Spinal cord (tissue), 10 donors: ENCODE results near the gene PTPRG. TPM values are rescaled to one million over a fixed set of nuclear protein-coding genes. Genes with fewer than 3 reads are reported as not detected.

Experiments
- DNase-seq, 6 donors: peaks; one replicate each; pipeline versions ENCODE4 v3.0.0 to v3.0.0-alpha.2; 2013 to 2015; ENCODE audit warnings: low spot score in 6 of 6, low read depth in 4 of 6
- H3K27ac ChIP-seq: one replicate; pipeline ENCODE4 v1.5.1; 2013; ENCODE audit warnings: low read depth, low read length, control low read depth
- H3K27me3 ChIP-seq: one replicate; pipeline ENCODE4 v1.6.1; 2013; ENCODE audit warnings: low read length; ENCODE audit not compliant: control insufficient read depth, insufficient read depth
- H3K36me3 ChIP-seq: one replicate; pipeline ENCODE4 v1.6.1; 2013; ENCODE audit warnings: low read length; ENCODE audit not compliant: control insufficient read depth, insufficient read depth
- H3K4me1 ChIP-seq: one replicate; pipeline ENCODE4 v1.6.1; 2013; ENCODE audit warnings: low read length; ENCODE audit not compliant: control insufficient read depth, insufficient read depth
- H3K4me3 ChIP-seq: one replicate; pipeline ENCODE4 v1.5.1; 2013; ENCODE audit warnings: low read depth, low read length, control low read depth
- H3K9me3 ChIP-seq: one replicate; pipeline ENCODE4 v1.6.1; 2013; ENCODE audit warnings: low read length; ENCODE audit not compliant: control insufficient read depth, insufficient read depth
- WGBS: methylation state at CpG from one replicate; pipeline ENCODE4 v1.1.5; 2013; ENCODE audit warnings: missing lambda C conversion rate; ENCODE audit not compliant: insufficient coverage; 5-methylcytosine and 5-hydroxymethylcytosine counted together
- long read RNA-seq, 4 donors: transcript quantifications; one replicate each; lab custom pipeline, GENCODE V29; 2026
- polyA plus RNA-seq, 2 donors: library from polyadenylated mRNA; unstranded; fragments of 120-200 nt; gene quantifications; one replicate each; pipeline ENCODE4 v1.2.1, GENCODE V29; 2013; ENCODE audit not compliant: insufficient read length in 2 of 2
- total RNA-seq, 2 donors: library from RNA; depleted of rRNA in 1 of 2; stranded (reverse); fragments of 120-200 nt in 1 of 2; fragments of >200 nt in 1 of 2; gene quantifications; one replicate each; pipeline versions ENCODE4 v1.2.3 to v1.2.4, GENCODE V29; 2013 to 2014
- donor health status: healthy.

The PTPRG gene
- 100 to 1,000 TPM in 1 of 2 donors, 10 to 100 TPM in 1; 65.5 to 106 TPM for total RNA-seq
- polyA plus RNA-seq = 10 to 100 TPM; 29.2 to 54.9 TPM
- long read RNA-seq, donor 1 = 0 reads
- long read RNA-seq, donor 2 = 0 reads
- long read RNA-seq, donor 3, partial matches to known transcripts = 0 of 1 reads
- long read RNA-seq, donor 3, other reads (novel, unspliced or antisense) = 0 of 1 reads
- long read RNA-seq, donor 4, partial matches to known transcripts = 0 of 1 reads
- long read RNA-seq, donor 4, other reads (novel, unspliced or antisense) = 0 of 1 reads

DNA sequence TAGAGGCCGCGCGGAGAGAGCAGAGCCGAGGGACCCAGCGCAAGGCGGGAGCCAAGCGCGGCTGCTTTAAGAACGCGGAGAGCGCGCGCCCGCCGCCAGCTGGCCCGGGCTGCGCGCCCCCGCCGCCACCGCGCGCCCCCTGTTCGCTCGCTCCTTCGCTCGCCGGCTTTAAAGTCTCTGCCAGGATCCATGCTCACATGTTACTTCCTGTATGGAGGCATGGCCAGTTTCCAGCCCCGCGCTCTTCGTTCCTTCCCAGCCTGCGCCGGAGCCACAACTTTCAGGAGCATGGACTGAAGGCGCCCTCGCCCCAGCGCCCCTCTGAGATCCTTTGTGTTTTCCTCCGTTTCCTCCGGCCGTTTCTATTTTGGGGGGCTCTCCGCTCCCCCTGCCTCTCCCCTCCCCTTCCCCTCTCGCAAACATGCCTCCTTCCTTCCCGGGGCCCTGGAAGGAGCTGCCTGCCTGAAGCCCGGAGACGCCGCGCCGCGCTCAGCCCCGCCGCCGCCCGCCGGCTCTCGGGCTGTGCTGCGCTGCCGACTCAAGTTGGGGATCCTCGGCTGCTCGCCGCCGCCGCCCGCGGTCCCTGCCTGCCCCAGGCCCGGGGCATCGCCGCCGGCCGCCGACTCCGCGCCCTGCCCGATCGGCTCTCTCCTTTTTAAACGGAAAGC is at the start of gene PTPRG:
PTPRG (plus strand) TSS at position 198 of the 668 bp plus-strand sequence. CDS start 717 bp downstream, outside the sequence.
- H3K4me1 ChIP-seq = peaks cover 29% of the 10 kb centered on the region
- WGBS = under 1% methylated on average over 74 of the region's 74 CpGs
- H3K27ac ChIP-seq = peak within 1 kb of the TSS; percentile 93
- H3K9me3 ChIP-seq = peaks cover 5% of the 10 kb centered on the region
- peak; percentile 87 to 98 (median 91) for DNase-seq
- no peaks in the 10 kb centered on the region for H3K36me3 ChIP-seq
- H3K4me3 ChIP-seq = peak within 1 kb of the TSS; percentile 70
- H3K27me3 ChIP-seq = no peaks in the 10 kb centered on the region

DNA sequence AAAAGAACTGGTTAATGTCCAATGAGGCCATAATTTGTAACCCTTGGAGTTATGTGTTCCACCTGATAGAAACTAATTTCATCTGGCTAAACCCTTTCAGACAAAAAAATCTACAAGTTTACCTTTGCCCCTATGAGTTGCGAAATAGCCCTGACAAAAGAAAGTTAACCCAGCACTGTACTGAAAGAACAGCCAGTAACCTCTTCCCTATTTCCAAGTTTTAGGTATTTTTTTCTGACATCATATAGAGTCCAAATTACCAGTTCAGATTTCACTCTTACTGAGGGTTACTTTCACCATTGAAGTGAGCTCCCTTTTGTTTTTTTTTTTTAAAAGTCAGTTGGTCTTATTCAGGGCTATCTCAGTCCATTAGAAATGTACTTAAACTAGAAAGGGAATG is 42.8 kb upstream of the PTPRG start:
- Histone ChIP-seq H3K36me3 (no peaks in the 10 kb centered on the region), H3K27me3 (no peaks in the 10 kb centered on the region), H3K27ac (no peak overlapping the region), H3K4me3 (no peak overlapping the region), H3K9me3 (no peaks in the 10 kb centered on the region), H3K4me1 (no peaks in the 10 kb centered on the region)
- DNase-seq = no peak
- WGBS = no CpG with 5 or more reads among the region's 1 CpG

DNA sequence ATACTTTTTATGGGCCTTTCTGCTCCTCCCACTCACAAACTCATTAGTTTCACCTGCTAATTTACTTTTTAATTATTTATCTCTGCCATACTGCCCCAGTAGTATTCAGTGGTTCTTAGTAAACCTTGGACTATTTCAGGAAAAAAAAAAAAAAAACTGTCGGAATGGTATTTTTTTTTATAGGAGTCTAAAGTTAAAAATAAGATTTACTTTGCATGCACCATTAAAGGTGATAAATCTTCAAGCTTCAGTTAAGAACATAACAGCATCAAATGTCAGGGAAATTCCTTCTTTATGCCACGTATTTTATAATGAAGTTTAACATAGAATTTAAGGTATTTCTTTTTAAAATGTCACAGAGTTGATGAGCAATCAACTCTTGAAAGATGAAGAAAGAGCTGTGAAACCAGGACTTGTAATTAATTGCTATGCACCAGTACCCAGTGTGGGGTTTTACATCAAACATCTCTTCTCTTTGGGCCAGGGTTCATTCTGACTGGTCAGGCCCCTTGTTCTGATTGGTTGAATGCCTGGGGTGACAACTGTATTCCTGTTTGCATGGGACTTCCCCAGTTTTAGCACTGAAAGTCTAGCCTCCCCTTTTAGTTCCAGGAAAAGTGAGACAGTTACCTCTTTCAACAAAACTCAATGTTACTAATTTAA is 40.3 kb upstream of the PTPRG start:
- no peak for DNase-seq
- no CpG with 5 or more reads among the region's 2 CpGs for WGBS
- Histone ChIP-seq H3K27me3 (no peaks in the 10 kb centered on the region), H3K4me3 (no peak overlapping the region), H3K36me3 (no peaks in the 10 kb centered on the region), H3K4me1 (no peaks in the 10 kb centered on the region), H3K27ac (no peak overlapping the region), H3K9me3 (no peaks in the 10 kb centered on the region)

DNA sequence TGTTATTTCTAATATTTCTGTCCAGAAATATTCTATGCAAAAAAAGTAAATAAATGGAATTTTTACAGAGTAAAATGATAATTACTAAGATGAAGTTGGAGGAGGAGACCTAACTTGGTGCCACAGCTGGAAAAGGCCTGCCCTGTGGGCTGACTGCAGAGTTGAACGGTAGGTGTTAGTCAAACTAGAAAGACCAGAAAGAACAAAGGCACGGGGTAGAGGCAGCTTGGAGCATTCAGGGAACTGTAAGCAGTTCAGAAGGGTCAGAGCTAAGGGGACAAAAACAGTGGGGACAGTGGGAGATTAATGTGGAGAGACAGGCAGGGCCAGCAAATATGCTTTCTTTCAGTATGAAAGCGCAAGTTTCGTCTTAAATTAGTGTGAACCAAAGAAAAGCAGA is 39.3 kb upstream of the PTPRG start:
- WGBS = 35% methylated on average over 2 of the region's 4 CpGs
- no peak overlapping the region for H3K27ac ChIP-seq

DNA sequence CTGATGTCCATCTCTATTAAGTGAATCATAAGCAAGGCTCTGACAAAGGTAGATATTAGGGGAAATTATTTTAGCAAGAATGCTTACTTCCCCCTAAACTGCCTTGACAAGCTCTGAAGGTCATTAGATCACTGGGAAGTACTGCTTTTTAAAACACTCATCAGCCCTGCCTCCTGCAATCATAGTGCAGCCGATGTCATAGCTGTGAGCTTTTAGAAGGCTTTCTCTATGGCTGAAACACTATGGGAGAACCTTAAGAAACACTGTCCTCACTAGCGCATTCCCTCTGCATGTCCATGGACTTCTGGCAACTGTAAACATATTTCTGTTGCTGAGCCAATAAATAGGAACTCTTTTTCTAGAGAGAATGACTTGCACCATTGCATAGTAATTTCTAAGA is 38.7 kb upstream of the PTPRG start:
- Histone ChIP-seq H3K4me3 (no peak overlapping the region), H3K27ac (no peak overlapping the region), H3K9me3 (no peaks in the 10 kb centered on the region), H3K27me3 (no peaks in the 10 kb centered on the region), H3K36me3 (no peaks in the 10 kb centered on the region), H3K4me1 (no peaks in the 10 kb centered on the region)
- no peak for DNase-seq
- 20% methylated on average over 1 of the region's 2 CpGs for WGBS

More for the DNA sequence above, 39.3 kb upstream of the PTPRG start:
- no peak overlapping the region for H3K4me3 ChIP-seq
- no peaks in the 10 kb centered on the region for H3K27me3 ChIP-seq
- no peak for DNase-seq
- H3K4me1 ChIP-seq = no peaks in the 10 kb centered on the region
- no peaks in the 10 kb centered on the region for H3K36me3 ChIP-seq
- no peaks in the 10 kb centered on the region for H3K9me3 ChIP-seq

DNA sequence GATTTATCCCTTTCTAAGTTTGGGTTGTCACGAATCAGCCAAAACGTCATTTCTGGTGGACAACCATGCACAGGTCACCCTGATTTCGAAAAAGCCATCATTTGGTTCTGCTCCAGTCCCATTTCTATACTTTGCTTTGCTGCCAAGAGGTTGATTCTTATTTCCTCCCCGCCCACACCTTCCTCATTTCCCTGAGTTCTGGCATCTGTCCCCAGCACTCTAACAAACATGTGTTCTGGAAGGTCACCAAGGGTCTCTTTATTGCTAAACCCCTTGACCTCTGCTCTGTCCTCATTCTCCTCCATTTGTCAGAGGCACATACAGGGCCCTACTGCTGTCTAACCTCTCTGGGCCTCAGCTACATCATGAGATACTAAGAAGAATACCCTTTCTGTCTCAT is 36.4 kb upstream of the PTPRG start:
- WGBS = 81% methylated on average over 4 of the region's 4 CpGs

DNA sequence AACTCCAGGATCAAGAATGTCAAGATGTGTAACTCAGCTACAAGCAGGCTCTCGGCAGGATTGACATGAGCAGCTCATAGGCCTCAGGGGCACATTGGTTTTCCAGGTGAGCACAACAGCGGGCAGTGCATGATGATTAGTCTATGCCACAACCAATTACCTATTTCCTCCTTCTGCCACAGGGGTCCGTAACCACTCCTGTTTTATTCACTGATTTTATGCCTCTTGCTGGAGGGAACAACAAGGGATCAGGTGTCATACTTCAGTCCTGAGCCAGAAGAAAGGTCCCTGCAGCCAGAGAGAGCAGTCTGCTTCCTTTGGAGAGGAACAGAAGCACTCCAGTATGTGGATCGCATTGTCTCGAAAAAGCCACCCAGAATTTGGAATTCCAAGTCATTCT is 35.1 kb upstream of the PTPRG start:
- no peak for DNase-seq
- WGBS = 92% methylated on average over 5 of the region's 5 CpGs
- no peaks in the 10 kb centered on the region for H3K4me1 ChIP-seq
- no peak overlapping the region for H3K4me3 ChIP-seq
- H3K36me3 ChIP-seq = no peaks in the 10 kb centered on the region
- no peaks in the 10 kb centered on the region for H3K9me3 ChIP-seq
- H3K27me3 ChIP-seq = no peaks in the 10 kb centered on the region
- H3K27ac ChIP-seq = no peak overlapping the region

More for the DNA sequence above, 36.4 kb upstream of the PTPRG start:
- Histone ChIP-seq H3K27ac (no peak overlapping the region), H3K9me3 (no peaks in the 10 kb centered on the region), H3K4me3 (no peak overlapping the region), H3K4me1 (no peaks in the 10 kb centered on the region), H3K27me3 (no peaks in the 10 kb centered on the region), H3K36me3 (no peaks in the 10 kb centered on the region)
- DNase-seq = no peak

DNA sequence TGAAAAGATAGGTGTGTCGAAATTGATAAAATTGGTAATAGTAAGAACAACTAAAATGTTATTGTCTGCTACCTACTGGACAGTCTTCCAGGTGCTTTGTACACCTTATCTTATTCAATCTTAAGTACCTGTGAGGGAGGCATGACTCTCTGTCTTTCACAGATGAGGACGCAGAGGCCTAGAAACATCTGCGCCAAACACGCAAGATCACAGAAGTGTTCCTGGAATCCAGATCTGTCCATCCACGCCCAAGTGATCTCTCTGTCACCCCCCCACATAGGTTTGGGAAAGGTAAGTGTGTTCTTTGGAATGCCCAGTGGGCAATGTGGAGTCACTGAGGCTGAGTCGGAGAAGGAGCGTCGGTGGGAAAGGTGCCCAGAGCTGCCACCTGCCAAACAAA is 34.4 kb upstream of the PTPRG start:
- no peak overlapping the region for H3K4me3 ChIP-seq
- H3K4me1 ChIP-seq = no peaks in the 10 kb centered on the region
- 100% methylated on average over 6 of the region's 8 CpGs for WGBS
- no peaks in the 10 kb centered on the region for H3K36me3 ChIP-seq
- DNase-seq = no peak
- H3K9me3 ChIP-seq = no peaks in the 10 kb centered on the region
- H3K27ac ChIP-seq = no peak overlapping the region
- no peaks in the 10 kb centered on the region for H3K27me3 ChIP-seq

DNA sequence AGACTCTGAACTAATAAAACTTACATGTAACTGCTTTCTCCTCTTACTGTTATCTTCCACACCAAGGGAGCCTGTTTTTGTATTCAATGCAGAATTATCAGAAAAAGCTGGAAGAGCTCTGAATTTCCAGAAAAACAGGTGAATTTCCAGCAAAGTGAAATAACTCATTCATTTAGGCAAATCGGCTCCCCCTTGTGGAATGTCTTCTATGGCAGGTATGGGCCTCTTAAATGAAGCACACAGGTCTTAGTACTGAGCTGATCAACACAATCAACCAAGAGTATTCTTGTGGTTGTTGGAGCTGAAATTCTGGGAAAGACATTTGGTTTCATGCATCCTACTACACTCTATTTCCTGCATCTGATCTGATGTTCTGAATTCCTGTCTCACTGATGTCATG is 31.0 kb upstream of the PTPRG start:
- no CpG with 5 or more reads among the region's 1 CpG for WGBS
- Histone ChIP-seq H3K4me3 (no peak overlapping the region), H3K27ac (no peak overlapping the region), H3K27me3 (no peaks in the 10 kb centered on the region), H3K4me1 (no peaks in the 10 kb centered on the region), H3K9me3 (no peaks in the 10 kb centered on the region), H3K36me3 (no peaks in the 10 kb centered on the region)
- peak in 5 of 6 donors; percentile 24 to 88 (median 28) for DNase-seq
